ENCODE data around the gene ACAP1.

ACAP1 gene

DNA sequence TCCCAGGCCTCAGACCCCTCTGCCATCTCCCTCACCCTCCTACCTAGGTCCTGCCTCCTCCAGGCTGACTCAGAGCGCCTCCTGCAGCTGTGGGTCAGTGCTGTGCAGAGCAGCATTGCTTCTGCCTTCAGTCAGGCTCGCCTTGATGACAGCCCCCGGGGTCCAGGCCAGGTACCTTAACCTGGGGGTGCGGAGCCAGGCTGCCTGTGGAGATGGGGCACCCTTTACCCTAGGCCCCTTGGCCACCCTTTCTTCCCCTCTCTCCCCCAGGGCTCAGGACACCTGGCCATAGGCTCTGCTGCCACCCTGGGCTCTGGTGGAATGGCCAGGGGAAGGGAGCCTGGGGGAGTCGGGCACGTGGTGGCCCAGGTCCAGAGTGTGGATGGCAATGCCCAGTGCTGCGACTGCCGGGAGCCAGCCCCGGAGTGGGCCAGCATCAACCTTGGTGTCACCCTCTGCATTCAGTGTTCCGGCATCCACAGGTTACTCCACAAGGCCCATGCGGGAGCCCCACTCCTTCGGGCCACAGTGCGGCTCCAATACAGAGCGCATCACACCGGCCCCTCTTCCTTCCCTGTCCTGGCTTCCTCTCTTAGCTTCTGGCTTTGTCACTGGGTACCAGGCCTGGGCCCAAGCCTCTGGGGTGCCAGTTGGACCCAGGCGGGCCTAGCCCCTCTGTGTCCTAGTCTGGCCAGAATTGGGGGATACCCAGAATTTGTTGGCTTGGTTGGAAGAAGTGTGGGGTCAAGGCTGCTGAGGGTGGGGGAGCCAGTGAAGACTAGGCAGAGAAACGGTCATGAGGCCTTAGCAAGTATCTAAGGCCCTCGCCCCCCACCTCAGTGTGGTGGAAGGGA, 10.7 kb downstream of the ACAP1 start:
- DNase-seq (ENCODE audit: low spot score) = no peak
- TF ChIP-seq, protein P1, sequence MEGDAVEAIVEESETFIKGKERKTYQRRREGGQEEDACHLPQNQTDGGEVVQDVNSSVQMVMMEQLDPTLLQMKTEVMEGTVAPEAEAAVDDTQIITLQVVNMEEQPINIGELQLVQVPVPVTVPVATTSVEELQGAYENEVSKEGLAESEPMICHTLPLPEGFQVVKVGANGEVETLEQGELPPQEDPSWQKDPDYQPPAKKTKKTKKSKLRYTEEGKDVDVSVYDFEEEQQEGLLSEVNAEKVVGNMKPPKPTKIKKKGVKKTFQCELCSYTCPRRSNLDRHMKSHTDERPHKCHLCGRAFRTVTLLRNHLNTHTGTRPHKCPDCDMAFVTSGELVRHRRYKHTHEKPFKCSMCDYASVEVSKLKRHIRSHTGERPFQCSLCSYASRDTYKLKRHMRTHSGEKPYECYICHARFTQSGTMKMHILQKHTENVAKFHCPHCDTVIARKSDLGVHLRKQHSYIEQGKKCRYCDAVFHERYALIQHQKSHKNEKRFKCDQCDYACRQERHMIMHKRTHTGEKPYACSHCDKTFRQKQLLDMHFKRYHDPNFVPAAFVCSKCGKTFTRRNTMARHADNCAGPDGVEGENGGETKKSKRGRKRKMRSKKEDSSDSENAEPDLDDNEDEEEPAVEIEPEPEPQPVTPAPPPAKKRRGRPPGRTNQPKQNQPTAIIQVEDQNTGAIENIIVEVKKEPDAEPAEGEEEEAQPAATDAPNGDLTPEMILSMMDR (conservative IDR thresholded peaks at IDR 0.05; ENCODE audit: low read depth) = no peak
- CTCF ChIA-PET = interaction anchor here (0.5 to 0.8 kb wide), 3 partner anchors 22 to 29 kb away, joined by 3 to 5 read pairs (median 4); no protein-coding TSS in a partner anchor
- H3K27ac ChIP-seq = no peak overlapping the region
- POLR2A ChIA-PET (ENCODE audit: low non-redundant PET) = no interaction called here

- TF ChIP-seq, protein P1 (conservative IDR thresholded peaks at IDR 0.05; ENCODE audit: low read depth) = no peak
- no peak for DNase-seq (ENCODE audit: low spot score)
- POLR2A ChIA-PET (ENCODE audit: low non-redundant PET) = no interaction called here
- H3K27ac ChIP-seq = peak overlapping the region; percentile 100
- CTCF ChIA-PET = interaction anchor here (0.5 to 1.0 kb wide), 4 partner anchors 18 to 489 kb away, joined by 3 to 5 read pairs (median 3); no protein-coding TSS in a partner anchor
These were observed 11.5 kb downstream of the ACAP1 start for GRCh38 chr17:7347630-7348477.

DNA sequence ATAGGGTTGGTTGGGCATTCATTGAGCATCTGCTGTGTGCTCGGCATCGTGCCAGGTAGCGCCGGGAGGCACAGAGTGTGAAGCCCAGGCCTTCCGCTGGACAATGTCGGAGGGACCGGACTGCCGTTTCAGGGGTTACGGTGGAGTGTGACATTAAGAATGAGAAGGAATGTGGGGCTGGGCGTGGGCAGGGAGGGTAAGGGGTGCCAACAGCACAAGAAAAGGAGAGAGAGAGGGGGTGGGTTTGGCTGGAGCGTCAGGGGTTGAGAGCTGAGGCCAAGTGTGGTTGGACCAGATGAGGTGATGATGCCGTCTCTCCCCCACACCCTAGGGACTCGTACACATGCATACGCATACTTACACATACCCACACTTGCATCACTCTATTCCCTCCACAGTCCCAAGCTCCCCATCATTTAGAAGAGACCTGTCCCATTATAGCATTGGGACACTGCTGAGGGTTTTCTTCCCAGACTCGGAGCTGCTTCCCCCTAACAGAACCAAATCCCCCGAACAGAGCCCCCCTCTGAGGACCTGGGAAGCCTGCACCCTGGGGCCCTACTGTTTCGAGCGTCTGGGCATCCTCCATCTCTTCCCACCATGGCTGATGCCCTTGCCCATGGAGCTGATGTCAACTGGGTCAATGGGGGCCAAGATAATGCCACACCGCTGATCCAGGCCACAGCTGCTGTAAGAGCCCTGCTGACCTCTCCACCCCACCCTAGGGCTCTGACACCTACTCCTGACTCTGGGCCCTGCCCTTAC, 12.3 kb downstream of the ACAP1 start:
- H3K27ac ChIP-seq = peak overlapping the region; percentile 100
- CTCF ChIA-PET = interaction anchor here (1.0 to 1.1 kb wide), 2 partner anchors 19 to 88 kb away, joined by 3 read pairs; no protein-coding TSS in a partner anchor
- POLR2A ChIA-PET (ENCODE audit: low non-redundant PET) = no interaction called here

DNA sequence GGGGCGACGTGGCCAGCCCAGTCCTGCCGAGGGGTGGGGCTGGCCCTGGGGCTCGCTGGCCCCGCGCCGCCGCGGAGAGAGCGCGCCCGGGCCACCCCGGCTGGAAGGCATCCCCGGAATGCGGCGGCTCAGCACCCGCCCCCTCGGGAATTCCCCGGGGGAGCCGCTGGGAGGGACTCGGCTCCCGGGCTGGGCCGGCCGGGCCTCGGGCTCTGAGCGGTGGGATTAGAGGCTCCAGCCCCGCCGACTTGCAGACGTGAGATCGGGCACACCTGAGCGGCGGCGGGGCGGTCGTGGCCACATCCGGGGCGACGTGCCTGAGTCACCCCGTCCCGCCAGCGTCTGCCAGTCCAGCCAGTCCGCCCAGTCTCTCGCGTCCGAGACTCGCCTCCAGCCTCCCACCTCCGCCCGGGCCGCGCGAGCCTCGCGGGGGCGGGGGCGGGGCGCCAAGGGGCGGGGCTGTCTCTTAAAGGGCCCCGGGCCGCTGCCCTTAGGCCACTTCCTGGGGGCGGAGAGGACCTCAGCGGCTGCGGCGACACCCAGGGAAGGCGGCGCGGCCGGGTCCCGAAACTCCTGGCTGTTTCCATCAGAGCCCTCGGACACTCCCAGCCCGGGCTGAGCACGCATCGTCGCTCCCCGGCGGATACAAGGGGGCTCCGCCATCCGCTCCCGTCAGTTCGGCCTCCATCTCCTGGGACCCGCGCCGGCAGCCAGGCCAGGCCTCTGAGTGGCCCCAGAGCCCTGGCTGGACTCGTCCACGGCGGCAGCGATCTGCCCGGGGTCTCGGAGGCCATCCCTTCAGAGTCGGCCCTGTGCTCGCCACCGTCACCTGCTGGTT, 15.6 kb downstream of the ACAP1 start, which contains the start of gene KCTD11:
TSS of gene KCTD11 (plus strand) at position 498 of the 838 bp plus-strand sequence.
- TF ChIP-seq, protein P1 (conservative IDR thresholded peaks at IDR 0.05; ENCODE audit: low read depth) = no peak
- DNase-seq (ENCODE audit: low spot score) = peak; percentile 95
- ChIA-PET POLR2A (ENCODE audit: low non-redundant PET) (interaction anchor here (0.6 to 1.5 kb wide), 5 partner anchors 23 to 237 kb away, joined by 3 to 5 read pairs (median 4); partner anchors contain the start of genes NEURL4 and TNK1), CTCF (interaction anchor here (0.6 to 1.4 kb wide), 5 partner anchors 10 to 184 kb away, joined by 3 to 5 read pairs (median 3); no protein-coding TSS in a partner anchor)
- H3K27ac ChIP-seq = peak within 1 kb of the TSS; percentile 100

More for the DNA sequence above, 12.3 kb downstream of the ACAP1 start:
- DNase-seq (ENCODE audit: low spot score) = no peak
- TF ChIP-seq, protein P1 (conservative IDR thresholded peaks at IDR 0.05; ENCODE audit: low read depth) = no peak

- TF ChIP-seq, protein P1 (conservative IDR thresholded peaks at IDR 0.05; ENCODE audit: low read depth) = peak; percentile 75
- no peak for DNase-seq (ENCODE audit: low spot score)
- peak overlapping the region; percentile 100 for H3K27ac ChIP-seq
- ChIA-PET CTCF (interaction anchor here (0.7 kb wide), 1 partner anchor 183 kb away, joined by 5 read pairs; no protein-coding TSS in a partner anchor), POLR2A (ENCODE audit: low non-redundant PET) (interaction anchor here (0.6 kb wide), 1 partner anchor 26 kb away, joined by 4 read pairs; no protein-coding TSS in a partner anchor)
These were observed 16.2 kb downstream of the ACAP1 start for GRCh38 chr17:7352503-7352889.
